Raji (cell line): ENCODE measurements around the gene ARSA.

Experiments
- POLR2A ChIP-seq: IDR thresholded peaks from 2 replicates; pipeline ENCODE4 v1.6.1; 2011; ENCODE audit warnings: low read depth, low read length, control low read depth; ENCODE audit not compliant: insufficient read depth

Gene ARSA

DNA sequence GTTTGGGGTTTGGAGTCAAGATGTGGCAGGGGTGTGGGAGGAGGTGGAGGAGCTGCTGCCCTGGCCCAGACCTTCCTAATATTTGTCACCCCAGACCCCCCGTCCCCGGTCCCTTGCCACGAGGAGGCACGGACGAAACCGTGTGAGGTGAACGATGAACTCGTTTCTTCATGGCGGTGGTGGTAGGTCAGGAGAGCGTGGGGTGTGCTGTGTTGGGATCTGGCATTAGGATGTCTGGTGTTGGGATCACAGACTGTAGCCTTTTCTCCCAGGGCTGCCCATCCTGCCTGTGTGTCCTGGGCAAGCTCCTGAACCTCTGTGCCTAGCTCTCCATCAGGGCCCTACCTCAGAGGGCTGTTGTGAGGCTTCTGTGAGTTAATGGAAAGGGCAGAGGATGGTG lies 19.0 kb downstream of the ARSA start:
- TF ChIP-seq POLR2A = no peak

DNA sequence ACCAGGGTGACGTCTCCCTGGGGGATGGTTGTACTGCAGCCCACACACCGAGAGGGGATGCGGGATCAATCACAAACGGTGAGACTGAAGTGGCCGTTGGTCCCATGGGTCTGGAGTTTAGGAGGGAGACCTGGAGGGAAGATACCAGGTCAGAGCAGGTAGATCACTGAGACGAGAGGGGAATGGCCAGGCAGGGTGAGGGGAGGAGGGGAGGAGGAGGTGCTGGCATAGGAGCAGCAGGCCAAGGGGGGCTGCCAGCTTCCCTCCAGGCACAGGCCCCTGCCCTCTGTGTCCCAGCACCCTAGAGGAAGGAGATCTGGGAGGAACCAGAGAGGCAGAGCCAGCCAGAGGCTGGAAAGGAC lies 20.3 kb downstream of the ARSA start:
- no peak for TF ChIP-seq POLR2A

DNA sequence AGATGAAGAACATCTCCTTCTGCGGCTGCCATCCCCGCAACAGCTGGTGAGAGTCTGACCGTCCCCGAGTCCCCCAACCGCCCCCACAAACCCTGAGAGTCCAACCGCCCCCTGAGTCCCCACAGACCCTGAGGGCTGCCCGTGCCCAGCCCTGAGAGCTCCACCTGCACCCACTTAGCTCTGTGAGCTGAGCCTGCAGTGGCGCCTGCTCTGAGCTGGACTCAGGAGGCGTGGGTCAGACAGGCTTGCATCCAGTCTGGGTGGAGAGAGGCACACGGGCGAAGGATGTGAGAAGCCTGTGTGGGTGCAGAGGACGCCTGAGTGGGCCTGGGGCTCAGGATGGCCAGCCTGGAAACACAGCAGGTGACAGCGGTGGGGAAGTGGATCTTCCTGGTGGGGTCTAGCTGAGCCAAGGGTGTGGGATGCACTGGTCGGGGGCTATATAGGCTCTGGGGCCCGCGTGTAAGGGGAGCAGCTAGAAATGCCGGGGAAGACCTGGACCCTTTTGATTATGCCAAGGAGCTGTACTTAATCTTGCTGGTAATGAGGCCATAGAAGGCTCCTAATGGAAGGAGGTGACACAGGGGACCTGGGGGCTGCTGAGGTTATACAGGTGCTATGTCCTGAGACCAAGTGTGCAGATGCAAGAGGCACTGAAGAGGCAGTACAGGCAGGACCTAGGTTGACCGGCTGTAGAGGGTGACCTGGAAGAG lies 20.9 kb downstream of the ARSA start:
- no peak for TF ChIP-seq POLR2A

DNA sequence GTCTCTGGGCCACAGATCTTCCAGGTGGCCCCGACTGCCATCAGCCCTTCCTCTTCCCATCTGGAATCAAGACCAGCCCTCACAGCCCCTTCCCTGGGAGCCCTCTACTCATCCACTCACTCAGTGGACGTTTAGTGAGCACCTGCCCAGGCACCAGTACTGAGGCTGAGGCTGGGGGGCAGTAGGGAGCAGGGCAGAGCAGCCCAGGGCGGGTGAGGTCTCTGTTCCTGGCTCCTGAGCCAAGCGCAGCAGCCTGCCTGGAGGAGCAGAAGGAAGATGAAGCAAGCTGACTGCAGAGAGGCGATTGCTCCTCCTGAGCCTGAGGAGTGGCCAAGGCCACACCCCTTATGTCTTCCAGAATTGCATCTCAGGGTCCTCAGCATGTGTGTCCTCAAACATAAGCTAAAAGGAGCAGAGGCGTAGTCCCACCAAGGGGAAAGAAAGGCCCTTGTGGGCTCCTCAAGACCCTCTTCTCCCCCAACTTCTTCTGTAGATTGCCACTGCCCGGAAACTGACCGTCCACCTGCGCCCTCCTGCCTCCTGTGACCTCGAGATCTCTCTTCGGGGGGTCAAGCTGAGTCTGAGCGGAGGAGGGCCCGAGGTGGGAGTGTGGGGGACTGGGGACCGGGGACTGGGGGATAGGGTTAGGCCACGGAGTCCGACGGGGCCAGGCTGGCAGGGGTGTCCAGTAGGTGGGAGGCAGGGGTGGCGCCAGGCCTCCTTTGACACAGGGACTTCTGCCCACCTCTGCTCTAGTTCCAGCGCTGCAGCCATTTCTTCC lies 21.6 kb downstream of the ARSA start:
- TF ChIP-seq POLR2A = no peak

DNA sequence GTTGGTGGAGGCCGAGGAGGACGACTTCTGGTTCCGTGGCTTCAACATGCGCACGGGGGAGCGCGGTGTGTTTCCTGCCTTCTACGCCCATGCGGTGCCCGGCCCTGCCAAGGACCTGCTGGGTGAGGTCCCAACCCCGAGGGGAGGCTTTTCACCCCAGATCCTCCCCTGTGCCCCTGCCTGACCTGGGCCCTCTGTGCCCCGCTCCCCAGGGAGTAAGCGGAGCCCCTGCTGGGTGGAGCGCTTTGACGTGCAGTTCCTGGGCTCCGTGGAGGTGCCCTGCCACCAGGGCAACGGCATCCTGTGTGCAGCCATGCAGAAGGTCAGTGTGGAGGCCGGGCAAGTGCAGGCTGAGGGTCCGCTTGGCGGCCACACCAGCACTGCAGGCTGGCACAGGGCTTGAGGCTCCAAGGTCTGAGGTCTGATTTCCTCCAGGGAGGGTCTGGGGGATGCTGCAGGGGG lies 22.3 kb downstream of the ARSA start:
- no peak for TF ChIP-seq POLR2A

DNA sequence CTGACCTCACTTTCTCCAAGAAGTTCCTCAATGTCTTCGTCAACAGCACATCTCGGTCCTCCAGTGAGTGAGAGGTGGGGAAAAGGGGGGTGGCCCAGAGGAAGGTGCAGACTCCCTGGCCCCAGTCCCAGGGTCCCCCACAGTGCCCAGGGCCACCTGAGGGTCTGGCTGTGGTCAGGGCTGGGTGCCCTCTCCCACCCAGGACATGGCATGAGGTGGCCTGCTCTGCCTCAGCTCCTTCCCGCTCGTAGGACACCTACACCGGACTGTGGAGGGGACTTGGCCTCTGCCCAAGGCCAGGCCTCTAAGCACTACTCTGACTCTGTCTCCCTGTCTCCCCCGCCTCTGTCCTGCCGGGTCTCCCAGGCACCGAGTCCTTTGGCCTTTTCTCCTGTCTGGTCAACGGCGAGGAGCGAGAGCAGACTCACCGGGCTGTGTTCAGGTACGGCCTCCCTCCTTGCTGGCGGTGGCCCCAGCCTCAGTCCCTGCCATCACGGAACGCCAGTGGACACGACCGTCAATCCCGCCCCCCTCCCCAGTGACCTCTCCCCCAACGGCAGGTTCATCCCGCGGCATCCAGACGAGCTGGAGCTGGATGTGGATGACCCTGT lies 22.8 kb downstream of the ARSA start:
- TF ChIP-seq POLR2A = no peak

DNA sequence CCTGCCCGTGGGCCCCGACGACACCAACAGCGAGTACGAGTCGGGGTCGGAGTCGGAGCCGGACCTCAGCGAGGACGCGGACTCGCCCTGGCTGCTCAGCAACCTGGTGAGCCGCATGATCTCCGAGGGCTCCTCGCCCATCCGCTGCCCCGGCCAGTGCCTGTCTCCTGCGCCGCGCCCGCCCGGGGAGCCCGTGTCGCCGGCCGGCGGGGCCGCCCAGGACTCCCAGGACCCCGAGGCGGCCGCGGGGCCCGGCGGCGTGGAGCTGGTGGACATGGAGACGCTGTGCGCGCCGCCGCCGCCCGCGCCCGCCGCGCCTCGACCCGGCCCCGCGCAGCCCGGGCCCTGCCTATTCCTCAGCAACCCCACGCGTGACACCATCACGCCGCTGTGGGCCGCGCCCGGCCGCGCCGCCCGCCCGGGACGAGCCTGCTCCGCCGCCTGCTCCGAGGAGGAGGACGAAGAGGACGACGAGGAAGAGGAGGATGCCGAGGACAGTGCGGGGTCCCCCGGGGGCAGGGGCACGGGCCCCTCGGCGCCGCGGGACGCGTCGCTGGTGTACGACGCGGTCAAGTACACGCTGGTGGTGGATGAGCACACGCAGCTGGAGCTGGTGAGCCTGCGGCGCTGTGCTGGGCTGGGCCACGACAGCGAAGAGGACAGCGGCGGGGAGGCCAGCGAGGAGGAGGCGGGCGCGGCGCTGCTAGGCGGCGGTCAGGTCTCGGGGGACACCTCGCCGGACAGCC lies 23.5 kb downstream of the ARSA start:
- TF ChIP-seq POLR2A = no peak

DNA sequence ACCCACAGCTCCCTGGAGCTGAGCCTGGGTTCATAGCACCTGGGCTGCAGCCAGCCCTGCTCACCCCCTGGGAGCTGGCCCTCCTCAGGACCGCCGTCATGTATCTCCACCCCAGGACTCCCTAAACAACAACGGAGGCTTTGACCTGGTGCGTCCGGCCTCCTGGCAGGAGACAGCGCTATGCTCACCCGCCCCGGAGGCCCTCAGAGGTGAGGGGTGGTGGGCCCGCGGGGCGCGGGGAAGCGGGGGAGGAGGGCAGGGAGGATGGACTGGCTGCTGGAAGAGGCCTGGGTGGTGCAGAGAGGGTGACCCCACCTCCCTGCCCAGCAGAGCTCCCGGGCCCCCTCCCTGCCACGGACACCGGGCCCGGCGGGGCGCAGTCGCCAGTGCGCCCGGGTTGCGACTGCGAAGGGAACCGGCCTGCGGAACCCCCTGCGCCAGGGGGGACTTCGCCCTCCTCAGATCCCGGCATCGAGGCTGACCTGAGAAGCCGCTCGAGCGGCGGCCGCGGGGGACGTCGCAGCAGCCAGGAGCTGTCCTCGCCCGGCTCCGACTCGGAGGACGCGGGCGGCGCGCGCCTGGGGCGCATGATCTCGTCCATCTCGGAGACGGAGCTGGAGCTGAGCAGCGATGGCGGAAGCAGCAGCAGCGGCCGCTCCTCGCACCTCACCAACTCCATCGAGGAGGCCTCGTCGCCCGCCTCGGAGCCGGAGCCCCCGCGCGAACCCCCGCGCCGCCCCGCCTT lies 24.3 kb downstream of the ARSA start:
- TF ChIP-seq POLR2A = no peak

DNA sequence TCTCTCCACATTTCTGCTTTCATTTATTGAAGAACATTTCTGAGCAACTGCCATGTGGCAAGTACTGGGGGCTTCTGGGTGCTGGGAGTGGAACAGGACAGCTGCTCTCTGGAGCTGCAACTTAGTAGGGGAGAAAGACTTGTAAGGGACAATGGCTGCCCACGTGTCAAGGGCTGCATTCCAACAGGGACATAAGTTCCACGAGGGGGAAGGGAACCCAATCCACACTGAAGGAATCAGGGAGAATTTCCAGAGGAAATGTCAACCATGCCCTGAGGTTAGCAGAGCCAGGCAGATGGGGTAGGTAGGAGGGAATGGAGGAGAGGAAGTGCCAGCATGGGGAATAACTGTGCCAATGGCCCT lies 25.6 kb downstream of the ARSA start:
- TF ChIP-seq POLR2A = no peak

DNA sequence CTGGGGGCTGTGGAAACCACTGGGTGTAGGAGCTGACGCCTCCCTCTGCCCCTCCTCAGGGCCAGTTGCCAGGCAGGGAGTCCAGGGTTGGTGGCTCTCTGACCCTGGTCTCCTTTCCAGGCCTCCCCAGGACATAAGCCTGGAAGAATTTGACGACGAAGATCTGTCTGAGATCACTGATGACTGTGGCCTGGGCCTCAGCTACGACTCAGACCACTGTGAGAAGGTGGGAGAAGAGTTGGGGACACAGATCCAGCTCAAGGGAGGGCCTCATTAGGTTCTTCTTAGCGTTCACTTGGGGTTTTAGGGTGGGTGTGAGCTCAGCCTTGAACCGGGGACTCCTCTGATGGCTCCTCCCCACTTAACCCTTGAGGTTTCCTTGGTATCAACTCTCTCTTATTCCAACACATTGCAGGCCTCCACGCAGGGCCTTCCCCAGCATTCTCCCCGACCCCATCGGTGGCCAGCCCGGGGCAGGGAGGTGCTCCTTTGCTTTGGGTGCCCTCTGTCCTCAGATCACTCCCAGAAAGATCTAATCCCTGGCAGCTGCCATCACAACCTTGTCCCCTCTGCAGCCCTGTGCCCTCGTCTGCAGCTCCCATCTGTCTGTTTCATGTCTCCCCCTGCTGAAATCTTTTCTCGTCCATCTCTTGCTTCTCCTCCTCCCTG lies 26.1 kb downstream of the ARSA start:
- no peak for TF ChIP-seq POLR2A

DNA sequence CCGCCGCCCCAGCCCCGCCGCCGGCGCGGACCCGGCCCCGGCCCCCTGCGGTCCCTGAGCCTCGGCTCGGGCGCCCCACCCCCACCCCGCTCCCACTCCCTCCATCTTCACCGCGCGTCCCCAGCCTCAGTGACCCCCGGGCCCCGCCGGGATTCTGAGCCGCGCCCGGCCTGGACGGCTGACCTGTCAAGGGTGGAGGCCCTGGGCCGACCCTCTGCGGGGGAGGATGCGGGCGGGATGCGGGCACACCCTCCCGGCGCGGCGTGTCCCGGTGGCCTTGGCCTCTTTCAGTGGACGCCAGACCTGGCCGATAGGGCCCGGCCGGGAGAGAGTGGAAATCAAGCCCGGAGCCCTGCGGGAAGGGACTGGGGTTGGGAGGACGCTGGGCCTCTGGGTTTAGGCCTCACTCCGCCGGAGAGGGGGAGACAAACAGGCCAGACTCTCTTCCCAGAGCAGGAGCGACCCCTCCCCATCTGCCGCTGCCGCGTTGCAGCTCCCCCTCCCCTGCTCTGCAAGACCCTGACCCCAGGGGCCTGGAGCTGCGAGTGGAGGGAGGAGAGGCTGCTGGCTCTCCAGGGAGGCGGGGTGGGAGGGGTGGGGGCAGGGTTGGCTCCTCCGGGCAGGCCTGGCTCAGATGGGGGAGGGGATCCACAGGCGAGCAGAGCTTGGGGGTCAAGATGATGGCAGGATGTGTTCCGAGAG lies 26.8 kb downstream of the ARSA start:
- TF ChIP-seq POLR2A = no peak

DNA sequence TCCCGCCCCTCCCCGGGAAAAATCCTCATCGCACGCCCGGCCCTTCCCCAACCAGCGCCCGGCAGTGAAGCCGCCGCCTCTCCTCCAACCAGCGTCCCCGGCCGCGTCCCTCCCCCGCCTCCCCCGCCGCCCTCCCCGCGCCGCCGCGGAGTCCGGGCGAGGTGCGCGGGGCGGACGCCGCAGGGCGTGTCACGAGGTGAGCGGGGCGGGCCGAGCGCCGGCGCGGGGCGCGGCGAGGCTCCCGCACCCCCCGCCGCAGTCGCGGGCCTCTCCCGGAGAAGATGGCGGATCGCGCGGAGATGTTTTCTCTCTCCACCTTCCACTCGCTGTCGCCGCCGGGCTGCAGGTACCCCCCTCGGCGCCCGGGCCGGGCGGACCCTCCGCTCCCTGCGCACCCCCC lies 27.4 kb downstream of the ARSA start, which contains the start of gene MAPK8IP2:
TSS of gene MAPK8IP2 (plus strand) at position 256 of the 400 bp plus-strand sequence. CDS start at position 282, 26 bp downstream.
- no peak for TF ChIP-seq POLR2A

DNA sequence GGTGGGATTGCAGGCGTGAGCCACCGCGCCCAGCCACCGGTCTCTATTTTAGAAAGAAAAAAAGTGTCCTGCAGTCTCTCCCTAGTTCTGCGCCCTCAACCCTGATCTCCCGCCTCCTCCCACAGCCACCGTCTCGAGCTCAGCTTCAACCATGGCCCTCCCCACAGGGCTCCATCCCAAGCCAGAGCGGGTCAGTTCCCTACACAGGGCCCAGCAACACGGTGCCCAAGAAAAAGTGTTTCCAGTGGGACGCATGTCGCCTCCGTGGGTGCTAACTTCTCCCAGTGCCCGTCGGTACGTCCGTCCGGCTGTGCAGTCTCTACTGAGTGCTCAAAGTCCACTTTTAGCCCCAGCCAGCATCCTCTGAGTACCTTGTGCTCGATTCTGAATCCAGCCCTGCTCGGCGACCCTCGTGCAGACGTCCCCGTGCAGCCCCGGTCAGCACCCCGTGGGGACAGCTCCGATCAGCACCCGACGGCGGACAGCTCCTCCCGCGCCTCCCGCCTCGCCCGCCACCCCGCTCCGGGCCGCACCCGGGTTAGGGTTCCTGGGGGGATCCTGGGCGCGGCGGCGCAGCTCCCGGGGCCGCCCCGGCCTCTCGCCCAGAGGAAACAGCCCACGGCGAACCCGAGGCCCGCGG lies 28.0 kb downstream of the ARSA start:
- no peak for TF ChIP-seq POLR2A
